ENCODE results near the gene C10orf67.

DNA sequence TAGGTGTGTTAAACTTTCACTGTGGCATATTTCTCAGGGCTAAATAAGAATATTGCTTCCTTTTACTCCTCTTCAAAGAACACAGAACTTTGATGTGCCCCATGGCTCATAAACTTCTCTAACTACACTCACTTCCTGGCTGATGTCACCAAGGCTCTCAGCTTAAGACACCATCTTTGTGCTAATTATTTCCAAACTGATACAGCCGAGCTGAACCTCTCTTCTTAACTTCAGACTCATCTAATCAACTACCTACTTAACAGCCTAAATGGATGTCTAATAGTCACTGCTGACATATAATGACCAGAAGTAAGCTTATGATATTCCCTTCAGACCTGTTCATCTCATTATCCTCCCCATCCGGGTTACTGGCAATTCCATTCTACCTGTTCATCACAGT lies 3.6 kb downstream of the C10orf67 start:
- no peak for TF ChIP-seq GATA2 (IDR thresholded peaks at IDR 0.05; ENCODE audit: low read depth, low read length)
- TF ChIP-seq GATA3 (IDR thresholded peaks at IDR 0.05; ENCODE audit: low read depth, low read length) = no peak
